ENCODE results near the gene CDRT15. TPM values are rescaled to one million over a fixed set of nuclear protein-coding genes. Genes with fewer than 3 reads are reported as not detected.

Gene CDRT15
- total RNA-seq, 1 donor from 2014 or later = not detected

GRCh38 chr17:14214271-14214670 is 22.4 kb downstream of the CDRT15 start:
- no peak for TF ChIP-seq CTCF (IDR thresholded peaks at IDR 0.05; ENCODE audit: unreplicated experiment)
- peaks cover 15% of the 10 kb centered on the region for H3K4me1 Mint-ChIP-seq (ENCODE audit: unreplicated experiment)
- H3K4me3 Mint-ChIP-seq (ENCODE audit: unreplicated experiment) = no peak overlapping the region
- DNase-seq (ENCODE audit: low spot score) = no peak
- H3K9me3 Mint-ChIP-seq (ENCODE audit: unreplicated experiment) = no peaks in the 10 kb centered on the region
- no peak overlapping the region for H3K27ac Mint-ChIP-seq (ENCODE audit: unreplicated experiment)
- peaks cover 6% of the 10 kb centered on the region for H3K27me3 Mint-ChIP-seq (ENCODE audit: unreplicated experiment)
- peaks cover 34% of the 10 kb centered on the region for H3K36me3 Mint-ChIP-seq (ENCODE audit: low read depth, unreplicated experiment)

DNA sequence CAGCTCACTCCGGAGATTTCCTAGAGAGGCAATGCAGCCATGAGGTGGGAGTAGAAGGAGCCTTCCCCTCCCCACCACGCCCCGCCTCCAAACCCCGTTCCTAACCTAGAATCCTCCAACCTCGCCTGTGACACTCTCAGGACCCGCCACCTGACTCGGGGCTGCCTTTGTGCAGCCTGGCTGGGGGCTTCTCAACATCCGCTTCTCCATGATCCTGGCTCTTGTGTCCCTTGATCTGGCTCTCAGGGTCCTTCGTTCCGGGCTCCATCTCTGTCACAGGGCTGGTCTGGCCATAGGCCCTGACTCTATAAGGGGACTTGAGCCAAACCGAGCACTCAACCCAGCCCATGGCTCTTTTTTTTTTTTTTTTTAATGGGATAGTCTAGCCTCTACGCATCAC is 24.3 kb downstream of the CDRT15 start:
- peaks cover 15% of the 10 kb centered on the region for H3K4me1 Mint-ChIP-seq (ENCODE audit: unreplicated experiment)
- H3K4me3 Mint-ChIP-seq (ENCODE audit: unreplicated experiment) = peak overlapping the region; percentile 38
- H3K27ac Mint-ChIP-seq (ENCODE audit: unreplicated experiment) = peak overlapping the region; percentile 27
- H3K36me3 Mint-ChIP-seq (ENCODE audit: low read depth, unreplicated experiment) = peaks cover 48% of the 10 kb centered on the region
- H3K9me3 Mint-ChIP-seq (ENCODE audit: unreplicated experiment) = no peaks in the 10 kb centered on the region
- no peak for DNase-seq (ENCODE audit: low spot score)
- peaks cover 6% of the 10 kb centered on the region for H3K27me3 Mint-ChIP-seq (ENCODE audit: unreplicated experiment)
- no peak for TF ChIP-seq CTCF (IDR thresholded peaks at IDR 0.05; ENCODE audit: unreplicated experiment)

- no peak overlapping the region for H3K4me3 Mint-ChIP-seq (ENCODE audit: unreplicated experiment)
- no peak for DNase-seq (ENCODE audit: low spot score)
- H3K9me3 Mint-ChIP-seq (ENCODE audit: unreplicated experiment) = no peaks in the 10 kb centered on the region
- H3K36me3 Mint-ChIP-seq (ENCODE audit: low read depth, unreplicated experiment) = peaks cover 48% of the 10 kb centered on the region
- H3K27me3 Mint-ChIP-seq (ENCODE audit: unreplicated experiment) = peaks cover 6% of the 10 kb centered on the region
- H3K4me1 Mint-ChIP-seq (ENCODE audit: unreplicated experiment) = peaks cover 15% of the 10 kb centered on the region
- no peak overlapping the region for H3K27ac Mint-ChIP-seq (ENCODE audit: unreplicated experiment)
- no peak for TF ChIP-seq CTCF (IDR thresholded peaks at IDR 0.05; ENCODE audit: unreplicated experiment)
Observed at GRCh38 chr17:14211801-14212200, 24.9 kb downstream of the CDRT15 start.

- no peaks in the 10 kb centered on the region for H3K9me3 Mint-ChIP-seq (ENCODE audit: unreplicated experiment)
- peaks cover 6% of the 10 kb centered on the region for H3K27me3 Mint-ChIP-seq (ENCODE audit: unreplicated experiment)
- peaks cover 48% of the 10 kb centered on the region for H3K36me3 Mint-ChIP-seq (ENCODE audit: low read depth, unreplicated experiment)
- peaks cover 15% of the 10 kb centered on the region for H3K4me1 Mint-ChIP-seq (ENCODE audit: unreplicated experiment)
- TF ChIP-seq CTCF (IDR thresholded peaks at IDR 0.05; ENCODE audit: unreplicated experiment) = no peak
- no peak for DNase-seq (ENCODE audit: low spot score)
- peak overlapping the region; percentile 19 for H3K4me3 Mint-ChIP-seq (ENCODE audit: unreplicated experiment)
- no peak overlapping the region for H3K27ac Mint-ChIP-seq (ENCODE audit: unreplicated experiment)
Observed at GRCh38 chr17:14211246-14211645, 25.4 kb downstream of the CDRT15 start.

DNA sequence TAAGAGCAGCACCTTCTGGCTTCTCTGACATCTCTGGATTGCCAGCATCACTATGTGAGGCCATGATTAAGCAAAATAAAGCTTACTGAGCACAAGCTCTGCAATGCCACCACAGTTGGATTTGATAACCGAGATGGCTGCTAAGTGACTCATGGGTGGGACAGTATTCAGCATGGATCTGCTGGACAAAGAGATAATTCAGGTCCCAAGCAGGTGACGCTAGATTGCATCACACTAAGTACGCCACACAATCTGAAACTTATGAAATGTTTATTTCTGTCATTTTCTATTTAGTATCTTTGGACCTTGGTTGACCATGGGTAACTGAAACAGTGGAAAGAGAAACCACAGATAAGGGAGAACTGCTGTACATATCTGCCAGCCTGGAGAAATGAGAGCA is 27.4 kb downstream of the CDRT15 start:
- no peak overlapping the region for H3K4me3 Mint-ChIP-seq (ENCODE audit: unreplicated experiment)

More for the DNA sequence above, 27.4 kb downstream of the CDRT15 start:
- H3K27ac Mint-ChIP-seq (ENCODE audit: unreplicated experiment) = no peak overlapping the region
- H3K9me3 Mint-ChIP-seq (ENCODE audit: unreplicated experiment) = no peaks in the 10 kb centered on the region
- H3K36me3 Mint-ChIP-seq (ENCODE audit: low read depth, unreplicated experiment) = peaks cover 48% of the 10 kb centered on the region
- H3K27me3 Mint-ChIP-seq (ENCODE audit: unreplicated experiment) = peaks cover 9% of the 10 kb centered on the region
- peaks cover 6% of the 10 kb centered on the region for H3K4me1 Mint-ChIP-seq (ENCODE audit: unreplicated experiment)
- no peak for TF ChIP-seq CTCF (IDR thresholded peaks at IDR 0.05; ENCODE audit: unreplicated experiment)
- DNase-seq (ENCODE audit: low spot score) = no peak

Measured in endothelial cell (in vitro differentiated cells).